Measurements from ENCODE around the gene ACSS2. TPM values are rescaled to one million over a fixed set of nuclear protein-coding genes. Genes with fewer than 3 reads are reported as not detected.
A peak's percentile ranks its signal among the peaks of the same experiment; 100 is the strongest.

Gene ACSS2, protein sequence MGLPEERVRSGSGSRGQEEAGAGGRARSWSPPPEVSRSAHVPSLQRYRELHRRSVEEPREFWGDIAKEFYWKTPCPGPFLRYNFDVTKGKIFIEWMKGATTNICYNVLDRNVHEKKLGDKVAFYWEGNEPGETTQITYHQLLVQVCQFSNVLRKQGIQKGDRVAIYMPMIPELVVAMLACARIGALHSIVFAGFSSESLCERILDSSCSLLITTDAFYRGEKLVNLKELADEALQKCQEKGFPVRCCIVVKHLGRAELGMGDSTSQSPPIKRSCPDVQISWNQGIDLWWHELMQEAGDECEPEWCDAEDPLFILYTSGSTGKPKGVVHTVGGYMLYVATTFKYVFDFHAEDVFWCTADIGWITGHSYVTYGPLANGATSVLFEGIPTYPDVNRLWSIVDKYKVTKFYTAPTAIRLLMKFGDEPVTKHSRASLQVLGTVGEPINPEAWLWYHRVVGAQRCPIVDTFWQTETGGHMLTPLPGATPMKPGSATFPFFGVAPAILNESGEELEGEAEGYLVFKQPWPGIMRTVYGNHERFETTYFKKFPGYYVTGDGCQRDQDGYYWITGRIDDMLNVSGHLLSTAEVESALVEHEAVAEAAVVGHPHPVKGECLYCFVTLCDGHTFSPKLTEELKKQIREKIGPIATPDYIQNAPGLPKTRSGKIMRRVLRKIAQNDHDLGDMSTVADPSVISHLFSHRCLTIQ
- 21.4 and 22.1 TPM in 2 replicates for polyA plus RNA-seq (2011; rRNA removed)
- polyA plus RNA-seq (2012; cell fraction: cytosol; rRNA removed), result 13.3 and 14.9 TPM in 2 replicates
- 24.0 and 27.8 TPM in 2 replicates for polyA plus RNA-seq (2012; cell fraction: nucleus; rRNA removed)
- 19.1 to 24.1 TPM (median 19.8 TPM) in 3 replicates for polyA plus RNA-seq (2017; fragmentation: RNase III; extraction: RNeasy Plus Mini Kit Qiagen cat#74134 plus additional on column Dnase treatment)
- 52.7 and 57.9 TPM in 2 replicates for polyA minus RNA-seq (2011; rRNA and poly(A)+ RNA removed)

DNA sequence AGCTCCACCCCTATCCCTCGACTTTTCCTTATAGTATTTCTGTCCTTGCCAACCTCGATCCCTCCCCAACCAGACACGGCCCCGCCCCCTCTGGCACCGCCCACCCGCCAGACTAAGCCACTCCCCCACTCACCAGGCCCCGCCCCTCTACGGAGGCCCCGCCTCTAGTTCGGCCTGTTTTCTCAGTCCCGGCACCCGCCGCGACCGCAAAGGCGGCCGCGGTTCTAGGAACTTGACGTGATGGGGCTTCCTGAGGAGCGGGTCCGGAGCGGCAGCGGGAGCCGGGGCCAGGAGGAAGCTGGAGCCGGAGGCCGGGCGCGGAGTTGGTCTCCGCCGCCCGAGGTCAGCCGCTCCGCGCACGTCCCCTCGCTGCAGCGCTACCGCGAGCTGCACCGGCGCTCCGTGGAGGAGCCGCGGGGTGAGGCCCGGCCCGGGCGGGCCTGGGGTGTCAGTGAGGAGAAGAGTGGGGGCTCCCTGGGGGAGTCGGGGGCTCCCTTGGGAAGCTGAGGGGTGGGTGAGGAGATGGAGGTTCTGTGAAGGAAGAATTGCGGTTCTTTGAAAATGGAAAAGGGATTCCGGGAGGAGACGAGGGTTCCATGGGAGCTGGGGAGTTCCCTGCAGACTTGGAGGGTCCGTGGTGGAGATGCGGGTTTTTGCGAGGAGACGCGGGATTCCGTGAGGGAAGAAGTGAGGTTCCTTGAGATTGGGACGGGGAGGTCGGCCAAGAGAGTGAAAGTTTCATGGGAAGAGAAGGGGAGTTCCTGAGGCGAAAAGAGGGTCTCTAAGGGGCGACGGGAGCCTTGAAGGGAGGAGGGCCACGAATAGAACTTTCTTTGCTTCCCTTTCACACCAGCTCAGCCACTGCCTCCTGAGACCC is at the start of gene ACSS2:
ACSS2 (plus strand) TSS at position 207 of the 877 bp plus-strand sequence; CDS start at position 241, 34 bp downstream.
- ChIA-PET CTCF (interaction anchor here (0.6 to 7.8 kb wide), 15 partner anchors 15 to 392 kb away, joined by 3 to 207 read pairs (median 3); partner anchors contain the start of genes GSS and MYH7B), POLR2A (interaction anchor here (0.6 to 2.1 kb wide), 7 partner anchors 14 to 216 kb away, joined by 3 to 19 read pairs (median 3); partner anchors contain the start of genes GSS, MYH7B and TRPC4AP)
- WGBS (ENCODE audit: missing lambda C conversion rate), result 1% methylated on average over 35 of the region's 63 CpGs
- ATAC-seq (peak; percentile 43 to 60), FAIRE-seq (no peak), DNase-seq (ENCODE audit: low read depth in 1 of 2, low spot score in 1 of 2) (no peak)
- Histone ChIP-seq H3K27ac (peak within 1 kb of the TSS; percentile 75 to 87), H3K4me2 (peak within 1 kb of the TSS; percentile 95), H3K4me3 (peak within 1 kb of the TSS; percentile 81), H3K4me1 (peaks cover 26% of the 10 kb centered on the region), H3K9me3 (no peaks in the 10 kb centered on the region)
- TF ChIP-seq CHD4 (IDR thresholded peaks at IDR 0.05; ENCODE audit: borderline replicate concordance) (no peak), MYC (IDR thresholded peaks at IDR 0.05; ENCODE audit: borderline replicate concordance, low read length) (no peak), JUN (IDR thresholded peaks at IDR 0.05) (peak in 1 of 2 experiments; percentile 63; a peak in 1 of 5 replicates), TP53 (CRISPR knock-in tag; IDR thresholded peaks at IDR 0.05) (no peak), RAD21 (conservative IDR thresholded peaks at IDR 0.05 in 1 of 2, IDR thresholded peaks at IDR 0.05 in 1 of 2) (peak in 1 of 2 experiments; percentile 30; a peak in 1 of 5 replicates), NR3C1 (IDR thresholded peaks at IDR 0.05) (no peak), BHLHE40 (IDR thresholded peaks at IDR 0.05; ENCODE audit: low read depth, low read length) (no peak), BCL3 (IDR thresholded peaks at IDR 0.05) (peak; percentile 62; the same call in 1 of the 3 replicates), POLR2A (IDR thresholded peaks at IDR 0.05; ENCODE audit: low read length) (peak; percentile 64), PHF8 (IDR thresholded peaks at IDR 0.05; ENCODE audit: borderline replicate concordance, low read depth) (peak; percentile 88)
- TF ChIP-seq, protein P1, sequence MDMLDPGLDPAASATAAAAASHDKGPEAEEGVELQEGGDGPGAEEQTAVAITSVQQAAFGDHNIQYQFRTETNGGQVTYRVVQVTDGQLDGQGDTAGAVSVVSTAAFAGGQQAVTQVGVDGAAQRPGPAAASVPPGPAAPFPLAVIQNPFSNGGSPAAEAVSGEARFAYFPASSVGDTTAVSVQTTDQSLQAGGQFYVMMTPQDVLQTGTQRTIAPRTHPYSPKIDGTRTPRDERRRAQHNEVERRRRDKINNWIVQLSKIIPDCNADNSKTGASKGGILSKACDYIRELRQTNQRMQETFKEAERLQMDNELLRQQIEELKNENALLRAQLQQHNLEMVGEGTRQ (IDR thresholded peaks at IDR 0.05), result no peak

- no peaks in the 10 kb centered on the region for H3K9me3 ChIP-seq
- TF ChIP-seq RCOR1 (IDR thresholded peaks at IDR 0.05; ENCODE audit: low read depth, low read length) (no peak), ZC3H11A (IDR thresholded peaks at IDR 0.05) (no peak), EHMT2 (IDR thresholded peaks at IDR 0.05; ENCODE audit: low read depth) (no peak), NR3C1 (IDR thresholded peaks at IDR 0.05) (no peak), JUN (IDR thresholded peaks at IDR 0.05) (no peak), HEYL (CRISPR knock-in tag; IDR thresholded peaks at IDR 0.05) (no peak)
- TF ChIP-seq, protein P2, sequence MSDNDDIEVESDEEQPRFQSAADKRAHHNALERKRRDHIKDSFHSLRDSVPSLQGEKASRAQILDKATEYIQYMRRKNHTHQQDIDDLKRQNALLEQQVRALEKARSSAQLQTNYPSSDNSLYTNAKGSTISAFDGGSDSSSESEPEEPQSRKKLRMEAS (IDR thresholded peaks at IDR 0.05), result no peak
- TF ChIP-seq, protein P3, sequence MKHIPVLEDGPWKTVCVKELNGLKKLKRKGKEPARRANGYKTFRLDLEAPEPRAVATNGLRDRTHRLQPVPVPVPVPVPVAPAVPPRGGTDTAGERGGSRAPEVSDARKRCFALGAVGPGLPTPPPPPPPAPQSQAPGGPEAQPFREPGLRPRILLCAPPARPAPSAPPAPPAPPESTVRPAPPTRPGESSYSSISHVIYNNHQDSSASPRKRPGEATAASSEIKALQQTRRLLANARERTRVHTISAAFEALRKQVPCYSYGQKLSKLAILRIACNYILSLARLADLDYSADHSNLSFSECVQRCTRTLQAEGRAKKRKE (CRISPR knock-in tag; IDR thresholded peaks at IDR 0.05; ENCODE audit: low read depth), result no peak
- TF ChIP-seq, protein P4, sequence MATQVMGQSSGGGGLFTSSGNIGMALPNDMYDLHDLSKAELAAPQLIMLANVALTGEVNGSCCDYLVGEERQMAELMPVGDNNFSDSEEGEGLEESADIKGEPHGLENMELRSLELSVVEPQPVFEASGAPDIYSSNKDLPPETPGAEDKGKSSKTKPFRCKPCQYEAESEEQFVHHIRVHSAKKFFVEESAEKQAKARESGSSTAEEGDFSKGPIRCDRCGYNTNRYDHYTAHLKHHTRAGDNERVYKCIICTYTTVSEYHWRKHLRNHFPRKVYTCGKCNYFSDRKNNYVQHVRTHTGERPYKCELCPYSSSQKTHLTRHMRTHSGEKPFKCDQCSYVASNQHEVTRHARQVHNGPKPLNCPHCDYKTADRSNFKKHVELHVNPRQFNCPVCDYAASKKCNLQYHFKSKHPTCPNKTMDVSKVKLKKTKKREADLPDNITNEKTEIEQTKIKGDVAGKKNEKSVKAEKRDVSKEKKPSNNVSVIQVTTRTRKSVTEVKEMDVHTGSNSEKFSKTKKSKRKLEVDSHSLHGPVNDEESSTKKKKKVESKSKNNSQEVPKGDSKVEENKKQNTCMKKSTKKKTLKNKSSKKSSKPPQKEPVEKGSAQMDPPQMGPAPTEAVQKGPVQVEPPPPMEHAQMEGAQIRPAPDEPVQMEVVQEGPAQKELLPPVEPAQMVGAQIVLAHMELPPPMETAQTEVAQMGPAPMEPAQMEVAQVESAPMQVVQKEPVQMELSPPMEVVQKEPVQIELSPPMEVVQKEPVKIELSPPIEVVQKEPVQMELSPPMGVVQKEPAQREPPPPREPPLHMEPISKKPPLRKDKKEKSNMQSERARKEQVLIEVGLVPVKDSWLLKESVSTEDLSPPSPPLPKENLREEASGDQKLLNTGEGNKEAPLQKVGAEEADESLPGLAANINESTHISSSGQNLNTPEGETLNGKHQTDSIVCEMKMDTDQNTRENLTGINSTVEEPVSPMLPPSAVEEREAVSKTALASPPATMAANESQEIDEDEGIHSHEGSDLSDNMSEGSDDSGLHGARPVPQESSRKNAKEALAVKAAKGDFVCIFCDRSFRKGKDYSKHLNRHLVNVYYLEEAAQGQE (IDR thresholded peaks at IDR 0.05), result no peak
- WGBS (ENCODE audit: missing lambda C conversion rate), result 62% methylated on average over 3 of the region's 3 CpGs
- peaks cover 5% of the 10 kb centered on the region; the same call in 2 of the 3 replicates for H3K4me1 ChIP-seq
- H3K4me2 ChIP-seq, result no peak overlapping the region
- ATAC-seq (no peak), FAIRE-seq (no peak), DNase-seq (ENCODE audit: low read depth in 1 of 2, low spot score in 1 of 2) (peak in 1 of 2 experiments; percentile 10)
- H3K4me3 ChIP-seq, result no peak overlapping the region
- CTCF ChIA-PET, result interaction anchor here (1.5 kb wide), 1 partner anchor 267 kb away, joined by 5 read pairs; no protein-coding TSS in a partner anchor
- H3K27ac ChIP-seq, result no peak overlapping the region
- POLR2A ChIA-PET, result no interaction called here
Measured at GRCh38 chr20:34829191-34829590, 47.2 kb upstream of the ACSS2 start.
